OCI-LY1 (cell line): Measurements from ENCODE around the gene SLC2A11.
A peak's percentile ranks its signal among the peaks of the same experiment; 100 is the strongest.

Experiments
- H2AFZ ChIP-seq: fragments of 200-600 bp; sonication (generic), shearing (Covaris generic); 2 replicates; pipeline ENCODE4 v1.6.0; 2014; ENCODE audit warnings: antibody characterized with exemption, mild to moderate bottlenecking, low read length
- H3F3A ChIP-seq: fragments of 200-600 bp; sonication (generic), shearing (Covaris generic); 2 replicates; pipeline ENCODE4 v1.6.0; 2014; ENCODE audit warnings: mild to moderate bottlenecking, antibody characterized with exemption, low read length, moderate library complexity; ENCODE audit not compliant: insufficient read depth
- H3K27ac ChIP-seq: fragments of 200-600 bp; sonication (generic); 2 replicates; pipeline ENCODE4 v1.5.1; 2014; ENCODE audit warnings: low read length, mixed run types, mild to moderate bottlenecking, low read depth; ENCODE audit not compliant: poor library complexity, severe bottlenecking
- H3K27me3 ChIP-seq: fragments of 200-600 bp; sonication (generic); 2 replicates; pipeline ENCODE4 v1.6.0; 2014; ENCODE audit warnings: antibody characterized with exemption, mild to moderate bottlenecking, low read length, moderate library complexity; ENCODE audit not compliant: insufficient read depth
- H3K36me3 ChIP-seq: fragments of 200-600 bp; sonication (generic); 2 replicates; pipeline ENCODE4 v1.6.1; 2014; ENCODE audit warnings: mild to moderate bottlenecking, antibody characterized with exemption, low read length, moderate library complexity, mixed read lengths; ENCODE audit not compliant: insufficient read depth
- H3K4me1 ChIP-seq: fragments of 200-600 bp; sonication (generic); 2 replicates; pipeline ENCODE4 v1.5.1; 2014; ENCODE audit warnings: mild to moderate bottlenecking, low read length, moderate library complexity; ENCODE audit not compliant: insufficient read depth, severe bottlenecking
- H3K4me2 ChIP-seq: fragments of 200-600 bp; sonication (generic), shearing (Covaris generic); 2 replicates; pipeline ENCODE4 v1.6.1; 2014; ENCODE audit warnings: low read length
- H3K4me3 ChIP-seq: fragments of 200-600 bp; sonication (generic); 2 replicates; pipeline ENCODE4 v1.5.1; 2014; ENCODE audit warnings: low read length, low read depth, mild to moderate bottlenecking, mixed read lengths; ENCODE audit not compliant: poor library complexity, severe bottlenecking
- H3K79me2 ChIP-seq: fragments of 200-600 bp; shearing (Covaris generic); 2 replicates; pipeline ENCODE4 v1.6.1; 2016; ENCODE audit warnings: mixed run types, low read length, mixed read lengths; ENCODE audit not compliant: insufficient read depth
- H3K9ac ChIP-seq: fragments of 200-600 bp; sonication (generic), shearing (Covaris generic); 2 replicates; pipeline ENCODE4 v1.6.1; 2014; ENCODE audit warnings: mild to moderate bottlenecking, low read length, mixed read lengths
- H3K9me2 ChIP-seq: fragments of 200-600 bp; sonication (generic), shearing (Covaris generic); 2 replicates; pipeline ENCODE4 v1.6.1; 2014; ENCODE audit warnings: low read depth, mild to moderate bottlenecking, low read length, mixed read lengths
- H3K9me3 ChIP-seq: fragments of 200-600 bp; shearing (Covaris generic); 2 replicates; pipeline ENCODE4 v1.6.1; 2014; ENCODE audit warnings: low read length, mixed read lengths
- H4K20me1 ChIP-seq: fragments of 200-600 bp; sonication (generic), shearing (Covaris generic); 2 replicates; pipeline ENCODE4 v1.6.0; 2016; ENCODE audit warnings: mild to moderate bottlenecking, low read length; ENCODE audit not compliant: insufficient read depth
- EZH2 ChIP-seq: fragments of 200-600 bp; sonication (generic), shearing (Covaris generic); IDR thresholded peaks from 2 replicates; pipeline ENCODE4 v1.8.0; 2017; ENCODE audit warnings: borderline replicate concordance, mixed run types, mild to moderate bottlenecking, antibody characterized with exemption, low read length, moderate library complexity, mixed read lengths
- TF ChIP-seq, protein P1 (sequence below): fragments of 200-600 bp; sonication (generic), shearing (Covaris generic); IDR thresholded peaks from 2 replicates; pipeline ENCODE4 v1.5.1; 2017; ENCODE audit warnings: mild to moderate bottlenecking, antibody characterized with exemption, low read length, moderate library complexity, mixed read lengths

SLC2A11 gene

DNA sequence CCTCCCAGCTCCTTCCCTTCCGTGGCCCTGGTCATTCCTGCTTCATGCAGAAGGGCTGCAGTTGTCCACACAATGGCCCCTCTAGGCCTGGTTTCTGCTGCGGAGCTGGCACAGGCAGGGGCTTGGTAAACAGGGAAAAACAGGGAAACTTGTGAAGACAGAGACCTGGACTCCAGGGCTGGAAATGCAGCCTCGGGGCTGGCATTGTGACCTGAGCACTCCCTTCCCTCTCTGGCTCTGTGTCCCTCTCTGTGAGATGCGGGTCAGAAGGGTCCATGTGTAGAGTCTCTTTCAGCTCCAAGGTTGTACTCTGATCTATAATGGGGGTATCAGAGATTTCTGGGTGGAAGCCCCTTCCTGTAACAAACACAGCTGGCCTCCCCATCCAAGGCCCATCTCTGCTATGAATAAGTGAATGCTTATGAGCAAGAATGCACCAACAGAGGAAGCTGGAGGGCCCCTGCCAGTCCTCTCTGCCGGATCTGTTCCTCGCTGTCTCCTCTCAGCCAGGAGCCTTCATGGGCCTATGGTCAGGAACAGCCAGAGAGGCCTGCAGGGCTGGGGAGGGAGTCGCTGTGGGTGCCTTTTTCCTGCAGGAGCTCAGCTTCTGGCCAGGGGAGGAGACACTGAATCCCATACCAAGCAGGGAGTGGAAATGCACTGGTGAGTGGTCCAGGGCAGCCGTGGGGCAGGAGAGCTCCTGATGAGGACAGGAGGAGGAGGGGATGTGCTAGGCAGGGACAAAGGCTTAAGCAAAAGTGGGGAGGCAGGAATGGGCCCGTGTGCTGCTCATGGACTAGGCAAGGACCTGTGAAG, 12.2 kb upstream of the SLC2A11 start:
- Histone ChIP-seq H3K79me2 (no peaks in the 10 kb centered on the region), H3K9ac (no peak overlapping the region; the same call in 1 of the 2 replicates), H3K27ac (peak overlapping the region; percentile 88), H3K4me3 (no peak overlapping the region), H3K9me3 (no peaks in the 10 kb centered on the region), H4K20me1 (no peaks in the 10 kb centered on the region), H3K9me2 (no peaks in the 10 kb centered on the region), H3K27me3 (no peaks in the 10 kb centered on the region), H3F3A (no peaks in the 10 kb centered on the region), H3K4me1 (peaks cover 72% of the 10 kb centered on the region), H3K4me2 (peak overlapping the region; percentile 28; the same call in 1 of the 2 replicates), H2AFZ (no peak overlapping the region), H3K36me3 (no peaks in the 10 kb centered on the region)
- TF ChIP-seq EZH2 = no peak
- TF ChIP-seq, protein P1, sequence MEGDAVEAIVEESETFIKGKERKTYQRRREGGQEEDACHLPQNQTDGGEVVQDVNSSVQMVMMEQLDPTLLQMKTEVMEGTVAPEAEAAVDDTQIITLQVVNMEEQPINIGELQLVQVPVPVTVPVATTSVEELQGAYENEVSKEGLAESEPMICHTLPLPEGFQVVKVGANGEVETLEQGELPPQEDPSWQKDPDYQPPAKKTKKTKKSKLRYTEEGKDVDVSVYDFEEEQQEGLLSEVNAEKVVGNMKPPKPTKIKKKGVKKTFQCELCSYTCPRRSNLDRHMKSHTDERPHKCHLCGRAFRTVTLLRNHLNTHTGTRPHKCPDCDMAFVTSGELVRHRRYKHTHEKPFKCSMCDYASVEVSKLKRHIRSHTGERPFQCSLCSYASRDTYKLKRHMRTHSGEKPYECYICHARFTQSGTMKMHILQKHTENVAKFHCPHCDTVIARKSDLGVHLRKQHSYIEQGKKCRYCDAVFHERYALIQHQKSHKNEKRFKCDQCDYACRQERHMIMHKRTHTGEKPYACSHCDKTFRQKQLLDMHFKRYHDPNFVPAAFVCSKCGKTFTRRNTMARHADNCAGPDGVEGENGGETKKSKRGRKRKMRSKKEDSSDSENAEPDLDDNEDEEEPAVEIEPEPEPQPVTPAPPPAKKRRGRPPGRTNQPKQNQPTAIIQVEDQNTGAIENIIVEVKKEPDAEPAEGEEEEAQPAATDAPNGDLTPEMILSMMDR = no peak

DNA sequence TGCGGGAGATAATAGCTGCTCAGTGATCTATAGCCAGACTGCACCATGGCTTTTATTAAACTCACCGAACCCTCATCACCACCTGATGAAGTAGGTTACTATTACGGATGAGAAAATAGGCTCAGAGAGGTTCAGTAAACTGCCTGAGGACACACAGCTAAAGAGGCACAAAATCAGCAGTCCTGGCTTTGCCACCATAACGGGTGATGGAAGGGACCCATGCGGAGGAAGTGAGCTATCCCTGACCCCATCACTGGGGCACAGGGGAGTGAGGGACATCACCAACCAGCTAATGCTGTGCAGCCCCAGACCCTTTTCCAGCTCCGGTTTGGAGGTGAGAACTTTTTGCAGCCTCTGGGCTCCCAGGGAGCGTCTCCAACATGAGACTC, 11.6 kb upstream of the SLC2A11 start:
- H3K4me2 ChIP-seq = no peak overlapping the region

DNA sequence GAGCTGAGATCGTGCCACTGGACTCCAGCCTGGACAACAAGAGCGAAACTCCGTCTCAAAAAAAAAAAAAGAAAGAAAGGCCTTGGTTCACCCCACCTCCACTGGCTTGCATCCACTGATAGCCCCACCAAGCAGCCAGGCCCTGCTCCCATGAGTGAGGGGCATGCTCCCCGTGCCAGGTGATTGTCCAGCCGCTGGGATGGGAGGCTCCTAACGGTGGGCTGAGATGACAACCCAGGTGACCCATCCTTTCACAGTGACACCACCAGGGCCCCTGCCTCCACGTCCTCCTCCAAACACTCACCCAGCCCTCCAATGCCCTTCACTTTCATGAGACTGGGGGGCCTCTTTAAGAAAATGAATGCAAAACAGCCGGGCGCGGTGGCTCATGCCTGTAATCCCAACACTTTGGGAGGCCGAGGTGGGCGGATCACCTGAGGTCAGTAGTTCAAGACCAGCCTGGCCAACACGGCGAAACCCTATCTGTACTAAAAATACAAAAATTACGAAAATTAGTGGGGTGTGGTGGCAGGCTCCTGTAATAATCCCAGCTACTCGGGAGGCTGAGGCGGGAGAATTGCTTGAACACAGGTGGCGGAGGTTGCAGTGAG, 10.3 kb upstream of the SLC2A11 start:
- Histone ChIP-seq H3K27ac (peak overlapping the region; percentile 88), H2AFZ (no peak overlapping the region), H3K9ac (peak overlapping the region; percentile 27; the same call in 1 of the 2 replicates), H3K9me2 (no peaks in the 10 kb centered on the region), H3K9me3 (no peaks in the 10 kb centered on the region), H4K20me1 (no peaks in the 10 kb centered on the region), H3K4me2 (peak overlapping the region; percentile 48; the same call in 1 of the 2 replicates), H3K79me2 (no peaks in the 10 kb centered on the region), H3F3A (0 out of 2 replicates have a peak, but pooled peaks cover 3% of the 10 kb centered on the region), H3K36me3 (no peaks in the 10 kb centered on the region), H3K27me3 (peaks cover 5% of the 10 kb centered on the region; the same call in 1 of the 2 replicates), H3K4me3 (no peak overlapping the region), H3K4me1 (peaks cover 77% of the 10 kb centered on the region)
- no peak for TF ChIP-seq EZH2
- TF ChIP-seq, protein P1 = no peak

More for the DNA sequence above, 11.6 kb upstream of the SLC2A11 start:
- H3F3A ChIP-seq = 0 out of 2 replicates have a peak, but pooled peaks cover 3% of the 10 kb centered on the region
- no peaks in the 10 kb centered on the region for H3K79me2 ChIP-seq
- H4K20me1 ChIP-seq = no peaks in the 10 kb centered on the region
- H3K9ac ChIP-seq = no peak overlapping the region; the same call in 1 of the 2 replicates
- peaks cover 3% of the 10 kb centered on the region; the same call in 1 of the 2 replicates for H3K27me3 ChIP-seq
- TF ChIP-seq, protein P1 = no peak
- no peak for TF ChIP-seq EZH2
- H2AFZ ChIP-seq = no peak overlapping the region
- H3K4me3 ChIP-seq = no peak overlapping the region
- H3K9me2 ChIP-seq = no peaks in the 10 kb centered on the region
- H3K27ac ChIP-seq = peak overlapping the region; percentile 88
- H3K36me3 ChIP-seq = no peaks in the 10 kb centered on the region
- H3K9me3 ChIP-seq = no peaks in the 10 kb centered on the region
- peaks cover 77% of the 10 kb centered on the region for H3K4me1 ChIP-seq
